Thoracic aorta (tissue), 2 donors: ENCODE data around the gene IL21R. TPM values are rescaled to one million over a fixed set of nuclear protein-coding genes. Genes with fewer than 3 reads are reported as not detected.

Experiments used
- ATAC-seq: fragments of 150-250 bp; one replicate; pipeline ENCODE4 v1.8.0; 2017; ENCODE audit warnings: low read depth; ENCODE audit not compliant: insufficient number of reproducible peaks, low FRiP score
- DNase-seq: peaks from one replicate; pipeline ENCODE4 v3.0.0-alpha.2; 2020; ENCODE audit warnings: low spot score
- H3K27ac ChIP-seq, 2 donors: fragments of 200-600 bp; sonication (generic); 1 replicate in 1 of 2; 2 replicates in 1 of 2; pipeline ENCODE4 v1.5.1; 2016; ENCODE audit warnings: mild to moderate bottlenecking in 2 of 2, moderate library complexity in 2 of 2
- H3K27me3 ChIP-seq: fragments of 200-600 bp; sonication (generic); replicated peaks from 2 replicates; pipeline ENCODE4 v1.6.0; 2016; ENCODE audit warnings: mild to moderate bottlenecking; ENCODE audit not compliant: insufficient read depth
- H3K36me3 ChIP-seq: fragments of 200-600 bp; sonication (generic); one replicate; pipeline ENCODE4 v1.5.1; 2016
- H3K4me1 ChIP-seq, 2 donors: fragments of 200-600 bp; sonication (generic); 1 replicate in 1 of 2; 2 replicates in 1 of 2; pipeline versions ENCODE4 v1.5.1 to v1.6.0; 2016; ENCODE audit warnings: low read depth in 2 of 2, mild to moderate bottlenecking in 1 of 2; ENCODE audit not compliant: control insufficient read depth in 1 of 2
- H3K4me3 ChIP-seq: fragments of 200-600 bp; sonication (generic); 2 replicates; pipeline ENCODE4 v1.5.1; 2016; ENCODE audit warnings: mild to moderate bottlenecking
- H3K9me3 ChIP-seq: fragments of 200-600 bp; sonication (generic); 2 replicates; pipeline ENCODE4 v1.5.1; 2016
- total RNA-seq, 2 donors: library from RNA; depleted of rRNA; stranded (reverse); fragments of >200 nt; gene quantifications; one replicate each; pipeline versions ENCODE4 v1.1.0 to v1.2.3, GENCODE V29; 2016
- TF ChIP-seq, protein P1 (sequence below): fragments of 200-600 bp; sonication (generic); IDR thresholded peaks from one replicate; pipeline ENCODE4 v1.5.1; 2019; ENCODE audit warnings: antibody characterized with exemption

The IL21R gene
- total RNA-seq, 2 donors from 2014 or later, result 0.14 to 1.8 TPM

DNA sequence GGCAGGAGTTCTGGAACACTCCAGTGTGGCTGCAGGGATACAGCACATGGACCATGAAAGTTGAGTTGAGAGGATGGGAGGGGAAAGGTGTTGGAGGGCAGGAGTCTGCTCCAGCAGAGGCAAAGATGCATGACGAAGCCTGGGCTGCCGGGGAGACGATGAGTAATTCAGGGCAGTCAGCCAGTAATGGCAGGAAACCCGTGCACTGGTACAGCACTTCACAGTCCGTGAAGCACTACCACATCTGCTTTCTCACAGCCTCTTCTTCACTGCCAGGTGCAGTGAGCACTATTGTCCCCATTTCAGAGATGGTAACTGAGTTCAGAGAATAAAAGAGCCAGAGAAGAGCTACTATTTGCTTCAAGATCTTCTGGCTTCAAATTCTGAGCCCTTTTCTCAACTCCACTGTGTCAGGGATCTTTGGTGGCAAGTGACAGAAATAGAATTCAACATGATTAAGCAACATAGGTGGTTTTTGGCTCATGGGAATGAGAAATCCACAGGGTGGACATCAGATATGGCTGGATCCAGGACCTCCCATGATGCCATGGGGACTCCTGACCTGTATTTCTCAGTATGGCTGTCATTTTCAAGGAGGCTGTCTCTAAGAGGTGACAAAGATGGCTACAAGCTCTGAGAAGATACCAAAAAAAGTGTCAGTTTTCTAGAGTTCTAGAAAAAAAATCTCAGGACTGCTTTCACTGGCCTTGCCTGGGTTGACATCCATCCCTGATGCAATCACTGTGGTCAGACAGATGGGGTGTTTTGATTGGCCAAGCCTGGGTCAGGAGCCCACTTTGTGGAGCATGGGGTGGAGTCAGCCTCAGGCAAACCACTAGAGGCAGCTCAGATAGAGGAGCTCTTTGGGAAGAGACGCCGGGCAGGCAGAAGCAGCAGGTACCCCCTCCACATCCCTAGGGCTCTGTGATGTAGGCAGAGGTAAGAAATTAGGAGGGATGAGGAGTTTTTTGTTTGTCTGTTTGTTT lies 24.7 kb downstream of the IL21R start:
- ATAC-seq, result no peak
- TF ChIP-seq, protein P1, sequence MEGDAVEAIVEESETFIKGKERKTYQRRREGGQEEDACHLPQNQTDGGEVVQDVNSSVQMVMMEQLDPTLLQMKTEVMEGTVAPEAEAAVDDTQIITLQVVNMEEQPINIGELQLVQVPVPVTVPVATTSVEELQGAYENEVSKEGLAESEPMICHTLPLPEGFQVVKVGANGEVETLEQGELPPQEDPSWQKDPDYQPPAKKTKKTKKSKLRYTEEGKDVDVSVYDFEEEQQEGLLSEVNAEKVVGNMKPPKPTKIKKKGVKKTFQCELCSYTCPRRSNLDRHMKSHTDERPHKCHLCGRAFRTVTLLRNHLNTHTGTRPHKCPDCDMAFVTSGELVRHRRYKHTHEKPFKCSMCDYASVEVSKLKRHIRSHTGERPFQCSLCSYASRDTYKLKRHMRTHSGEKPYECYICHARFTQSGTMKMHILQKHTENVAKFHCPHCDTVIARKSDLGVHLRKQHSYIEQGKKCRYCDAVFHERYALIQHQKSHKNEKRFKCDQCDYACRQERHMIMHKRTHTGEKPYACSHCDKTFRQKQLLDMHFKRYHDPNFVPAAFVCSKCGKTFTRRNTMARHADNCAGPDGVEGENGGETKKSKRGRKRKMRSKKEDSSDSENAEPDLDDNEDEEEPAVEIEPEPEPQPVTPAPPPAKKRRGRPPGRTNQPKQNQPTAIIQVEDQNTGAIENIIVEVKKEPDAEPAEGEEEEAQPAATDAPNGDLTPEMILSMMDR, result no peak

DNA sequence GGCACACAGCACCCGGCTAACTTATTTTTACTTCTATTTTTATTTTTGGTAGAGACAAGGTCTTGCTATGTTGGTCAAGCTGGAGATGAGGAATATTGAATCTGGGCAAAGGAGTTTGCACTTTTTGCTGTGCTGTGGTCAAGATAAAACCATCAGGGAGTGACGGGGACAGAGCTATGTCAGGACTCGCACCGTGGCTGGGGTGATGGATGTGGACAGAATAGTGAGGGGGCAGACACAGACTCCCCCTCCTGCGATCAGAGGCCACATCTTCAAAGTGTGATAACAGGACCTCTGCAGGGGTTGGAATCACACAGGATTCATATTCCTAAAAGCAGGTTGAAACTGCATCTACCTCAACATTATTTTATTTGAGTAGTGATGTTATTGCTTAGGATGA lies 25.6 kb downstream of the IL21R start:
- DNase-seq (no peak), ATAC-seq (no peak)
- Histone ChIP-seq H3K27ac (no peak overlapping the region), H3K27me3 (no peaks in the 10 kb centered on the region), H3K36me3 (no peaks in the 10 kb centered on the region), H3K4me3 (no peak overlapping the region), H3K9me3 (peaks cover 3% of the 10 kb centered on the region), H3K4me1 (no peaks in the 10 kb centered on the region)
- TF ChIP-seq, protein P1, result no peak

More for the DNA sequence above, 24.7 kb downstream of the IL21R start:
- DNase-seq, result no peak
- H3K27me3 ChIP-seq, result no peaks in the 10 kb centered on the region
- H3K4me1 ChIP-seq, result no peaks in the 10 kb centered on the region
- H3K4me3 ChIP-seq, result no peak overlapping the region
- no peak overlapping the region for H3K27ac ChIP-seq
- H3K36me3 ChIP-seq, result no peaks in the 10 kb centered on the region
- H3K9me3 ChIP-seq, result peaks cover 7% of the 10 kb centered on the region

DNA sequence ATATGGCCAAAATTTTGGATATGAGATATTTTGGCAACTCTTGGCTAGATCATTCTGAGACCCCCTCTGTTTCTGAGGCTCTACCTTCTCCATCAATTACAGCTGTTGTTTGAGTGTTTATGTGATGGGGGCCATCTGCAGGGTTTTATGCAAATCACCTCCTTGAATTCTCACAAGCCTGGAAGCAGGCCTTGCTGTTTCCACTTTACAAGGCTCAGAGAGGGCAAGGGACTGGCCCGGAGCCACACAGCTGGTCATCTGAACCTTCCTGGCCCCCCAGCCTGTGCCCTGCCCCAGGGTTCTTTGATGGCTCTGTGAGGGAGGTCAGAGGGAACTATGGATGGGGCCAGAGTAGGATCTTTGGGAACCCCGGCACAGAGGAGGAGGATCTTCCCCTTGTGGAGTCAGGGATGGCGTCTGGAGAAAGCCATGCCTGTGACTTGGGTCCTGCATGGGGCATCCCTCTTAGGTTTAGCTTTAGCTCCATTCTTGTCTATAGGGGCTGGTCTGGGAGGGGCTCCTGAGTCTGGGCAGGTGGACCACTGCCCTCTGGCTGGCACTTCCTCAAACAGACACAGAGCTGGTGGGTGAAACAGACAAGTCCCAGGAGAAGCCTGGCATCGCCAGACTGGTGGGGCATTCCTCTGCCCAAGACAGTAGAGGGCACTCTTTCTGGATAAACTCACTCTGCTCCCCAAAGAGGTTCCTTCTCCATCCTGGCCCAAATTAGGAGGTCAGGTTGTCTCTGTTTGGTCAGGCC lies 26.2 kb downstream of the IL21R start:
- H3K4me3 ChIP-seq, result no peak overlapping the region
- H3K27me3 ChIP-seq, result no peaks in the 10 kb centered on the region
- H3K9me3 ChIP-seq, result no peaks in the 10 kb centered on the region
- TF ChIP-seq, protein P1, result no peak
- no peak for ATAC-seq
- H3K4me1 ChIP-seq, result no peaks in the 10 kb centered on the region
- no peaks in the 10 kb centered on the region for H3K36me3 ChIP-seq
- no peak overlapping the region for H3K27ac ChIP-seq
- DNase-seq, result no peak

DNA sequence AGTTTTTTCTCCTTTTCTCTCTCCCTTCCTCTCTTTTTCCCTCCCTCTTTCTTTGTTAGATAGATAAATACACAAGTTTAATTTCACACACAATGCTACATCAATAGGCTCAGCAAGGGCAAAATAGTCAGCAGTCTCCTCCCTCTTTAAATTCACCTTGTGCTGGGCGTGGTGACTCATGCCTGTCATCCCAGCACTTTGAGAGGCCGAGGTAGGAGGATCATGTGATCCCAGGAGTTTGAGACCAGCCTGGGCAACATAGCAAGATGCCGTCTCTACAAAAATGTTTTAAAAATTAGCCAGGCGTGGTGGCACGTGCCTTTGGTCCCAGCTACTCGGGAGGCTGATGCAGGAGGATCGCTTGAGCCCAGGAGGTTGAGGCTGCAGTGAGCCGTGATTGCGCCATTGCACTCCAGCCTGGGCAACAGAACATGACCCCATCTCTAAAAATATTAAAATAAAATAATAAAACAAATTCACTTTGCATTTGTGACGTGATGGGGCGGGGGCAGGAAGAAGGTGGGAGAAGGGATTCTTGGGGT lies 27.4 kb downstream of the IL21R start:
- H3K27me3 ChIP-seq, result no peaks in the 10 kb centered on the region
- no peak for ATAC-seq
- no peak overlapping the region for H3K27ac ChIP-seq
- no peaks in the 10 kb centered on the region for H3K36me3 ChIP-seq
- no peaks in the 10 kb centered on the region for H3K9me3 ChIP-seq
- TF ChIP-seq, protein P1, result no peak
- no peak for DNase-seq
- H3K4me1 ChIP-seq, result no peaks in the 10 kb centered on the region
- H3K4me3 ChIP-seq, result no peak overlapping the region

DNA sequence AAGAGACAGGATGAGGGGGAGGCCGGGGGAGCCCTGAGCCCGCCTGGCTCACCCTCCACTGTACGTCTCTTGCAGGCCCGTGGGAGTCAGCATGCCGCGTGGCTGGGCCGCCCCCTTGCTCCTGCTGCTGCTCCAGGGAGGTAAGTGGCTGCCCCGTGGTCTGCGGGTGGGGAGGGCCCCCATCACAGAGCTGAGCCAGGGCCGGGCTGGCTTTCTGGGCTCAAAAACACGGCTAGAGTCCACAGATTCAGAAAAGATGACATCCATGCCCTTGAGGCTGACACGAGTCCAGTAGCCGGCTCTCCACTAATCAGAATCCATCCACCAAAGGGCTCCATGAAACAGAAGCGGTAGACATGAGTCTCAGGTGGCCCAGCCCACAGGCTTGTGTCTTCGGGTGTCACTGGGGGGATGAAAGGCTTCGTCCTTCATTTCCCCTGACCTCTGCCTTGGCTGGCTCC lies 28.0 kb downstream of the IL21R start:
- no peak for ATAC-seq
- TF ChIP-seq, protein P1, result no peak
- DNase-seq, result no peak
- no peaks in the 10 kb centered on the region for H3K9me3 ChIP-seq
- H3K27me3 ChIP-seq, result no peaks in the 10 kb centered on the region
- no peaks in the 10 kb centered on the region for H3K4me1 ChIP-seq
- H3K4me3 ChIP-seq, result no peak overlapping the region
- no peaks in the 10 kb centered on the region for H3K36me3 ChIP-seq
- H3K27ac ChIP-seq, result no peak overlapping the region
